ENCODE results near the gene KHDC1. TPM values are rescaled to one million over a fixed set of nuclear protein-coding genes. Genes with fewer than 3 reads are reported as not detected.
"Not testable (repeated sequence)": the region's sequence is repeated elsewhere in the genome, so short reads cannot be mapped to it uniquely, and the experiment has no call there.

The KHDC1 gene
- total and polyA plus RNA-seq, 2 experiments from 2014 or later, result 4.3 to 5.5 TPM

GRCh38 chr6:73308712-73309534 is 45.9 kb upstream of the KHDC1 start:
- H2AFZ ChIP-seq, result peak overlapping the region; percentile 92
- peak overlapping the region; percentile 85 for H3K27ac ChIP-seq
- peak overlapping the region; percentile 72 for H3K4me3 ChIP-seq
- DNase-seq (ENCODE audit: low spot score), result peak; percentile 28
- H4K20me1 ChIP-seq (ENCODE audit: insufficient read depth, poor library complexity, severe bottlenecking), result no peaks in the 10 kb centered on the region
- H3K9me3 ChIP-seq (ENCODE audit: low read depth), result no peaks in the 10 kb centered on the region
- H3K36me3 ChIP-seq (replicated peaks; ENCODE audit: insufficient read depth, low read depth), result no peaks in the 10 kb centered on the region
- peak overlapping the region; percentile 88 for H3K4me2 ChIP-seq
- no peaks in the 10 kb centered on the region for H3K27me3 ChIP-seq
- H3K79me2 ChIP-seq, result peaks cover 24% of the 10 kb centered on the region
- 76% methylated on average over 26 of the region's 26 CpGs for WGBS (ENCODE audit: low lambda C conversion rate, missing lambda C conversion rate)
- H3K4me1 ChIP-seq (ENCODE audit: insufficient read depth), result peaks cover 12% of the 10 kb centered on the region
- TF ChIP-seq CTCF (IDR thresholded peaks at IDR 0.05; ENCODE audit: poor library complexity) (peak; percentile 30), EZH2 (IDR thresholded peaks at IDR 0.05; ENCODE audit: borderline replicate concordance) (no peak), EZH2phosphoT487 (IDR thresholded peaks at IDR 0.05; ENCODE audit: low read depth, severe bottlenecking, unreplicated experiment) (no peak)
- H3K9me2 ChIP-seq (replicated peaks; ENCODE audit: insufficient read depth), result no peaks in the 10 kb centered on the region

- H3K4me3 ChIP-seq; H3K9me3 ChIP-seq (ENCODE audit: low read depth); H3K4me1 ChIP-seq (ENCODE audit: insufficient read depth); H2AFZ ChIP-seq; H4K20me1 ChIP-seq (ENCODE audit: insufficient read depth, poor library complexity, severe bottlenecking); H3K27me3 ChIP-seq; H3K27ac ChIP-seq; H3K36me3 ChIP-seq (replicated peaks; ENCODE audit: insufficient read depth, low read depth); DNase-seq (ENCODE audit: low spot score); H3K4me2 ChIP-seq; H3K9me2 ChIP-seq (replicated peaks; ENCODE audit: insufficient read depth): not testable (repeated sequence)
- peaks cover 20% of the 10 kb centered on the region for H3K79me2 ChIP-seq
- 97% methylated on average over 7 of the region's 7 CpGs for WGBS (ENCODE audit: low lambda C conversion rate, missing lambda C conversion rate)
Observed at GRCh38 chr6:73303773-73304172, 40.8 kb upstream of the KHDC1 start.

GRCh38 chr6:73302339-73302738 is 39.3 kb upstream of the KHDC1 start:
- Histone ChIP-seq H3K79me2 (peaks cover 8% of the 10 kb centered on the region), H3K36me3 (replicated peaks; ENCODE audit: insufficient read depth, low read depth) (no peaks in the 10 kb centered on the region), H3K4me2 (no peak overlapping the region), H3K4me3 (no peak overlapping the region), H2AFZ (no peak overlapping the region), H3K27me3 (no peaks in the 10 kb centered on the region), H3K27ac (no peak overlapping the region), H3K4me1 (ENCODE audit: insufficient read depth) (no peaks in the 10 kb centered on the region), H3K9me3 (ENCODE audit: low read depth) (no peaks in the 10 kb centered on the region), H4K20me1 (ENCODE audit: insufficient read depth, poor library complexity, severe bottlenecking) (no peaks in the 10 kb centered on the region), H3K9me2 (replicated peaks; ENCODE audit: insufficient read depth) (no peaks in the 10 kb centered on the region)
- 100% methylated on average over 2 of the region's 2 CpGs for WGBS (ENCODE audit: low lambda C conversion rate, missing lambda C conversion rate)
- no peak for TF ChIP-seq EZH2 (IDR thresholded peaks at IDR 0.05; ENCODE audit: borderline replicate concordance)
- no peak for TF ChIP-seq EZH2phosphoT487 (IDR thresholded peaks at IDR 0.05; ENCODE audit: low read depth, severe bottlenecking, unreplicated experiment)
- no peak for TF ChIP-seq CTCF (IDR thresholded peaks at IDR 0.05; ENCODE audit: poor library complexity)
- no peak for DNase-seq (ENCODE audit: low spot score)

- no peak overlapping the region for H3K4me3 ChIP-seq
- no peak overlapping the region for H3K4me2 ChIP-seq
- no peaks in the 10 kb centered on the region for H3K79me2 ChIP-seq
Observed at GRCh38 chr6:73299151-73299971, 36.4 kb upstream of the KHDC1 start.

More at GRCh38 chr6:73299151-73299971, 36.4 kb upstream of the KHDC1 start:
- TF ChIP-seq CTCF (IDR thresholded peaks at IDR 0.05; ENCODE audit: poor library complexity), result no peak
- no peak for TF ChIP-seq EZH2phosphoT487 (IDR thresholded peaks at IDR 0.05; ENCODE audit: low read depth, severe bottlenecking, unreplicated experiment)
- TF ChIP-seq EZH2 (IDR thresholded peaks at IDR 0.05; ENCODE audit: borderline replicate concordance), result no peak
- Histone ChIP-seq H3K36me3 (replicated peaks; ENCODE audit: insufficient read depth, low read depth) (no peaks in the 10 kb centered on the region), H2AFZ (no peak overlapping the region), H3K27ac (no peak overlapping the region), H4K20me1 (ENCODE audit: insufficient read depth, poor library complexity, severe bottlenecking) (no peaks in the 10 kb centered on the region), H3K4me1 (ENCODE audit: insufficient read depth) (no peaks in the 10 kb centered on the region), H3K9me2 (replicated peaks; ENCODE audit: insufficient read depth) (no peaks in the 10 kb centered on the region), H3K27me3 (no peaks in the 10 kb centered on the region), H3K9me3 (ENCODE audit: low read depth) (no peaks in the 10 kb centered on the region)
- DNase-seq (ENCODE audit: low spot score), result no peak
- 97% methylated on average over 50 of the region's 50 CpGs for WGBS (ENCODE audit: low lambda C conversion rate, missing lambda C conversion rate)
